HCT116 (cell line): ENCODE measurements around the gene SORCS2. TPM values are rescaled to one million over a fixed set of nuclear protein-coding genes. Genes with fewer than 3 reads are reported as not detected.

ENCODE experiments used
- ATAC-seq: fragments of 200-7000 bp; cut with Tn5 transposase; 2 replicates; pipeline ENCODE4 v1.9.1; 2020; ENCODE audit warnings: mild to moderate bottlenecking, moderate library complexity
- BruUV-seq: library from RNA; stranded (reverse); fragments of 400-500 nt; replicated peaks from 2 replicates; lab custom pipeline; 2021; lab: Mats Ljungman, UMichigan
- CTCF ChIA-PET: fragments of 300-600 bp; sonication (Branson Sonifier 250); formaldehyde crosslinking; loops from one replicate; lab custom pipeline; 2021; ENCODE audit warnings: antibody characterized with exemption; lab: Charles Lee
- POLR2A ChIA-PET: fragments of 300-600, 350-600 bp; sonication (Branson Sonifier 250); formaldehyde crosslinking; loops from one replicate; lab custom pipeline; 2021; ENCODE audit warnings: antibody characterized with exemption; lab: Charles Lee
- RAD21 ChIA-PET, 2 experiments: fragments of 300-600 bp; sonication (Branson Sonifier 250); formaldehyde crosslinking; loops; one replicate each; lab custom pipeline; 2023; ENCODE audit warnings: low total read pairs in 2 of 2; ENCODE audit not compliant: uncharacterized antibody in 2 of 2, unreplicated experiment in 2 of 2, low non-redundant PET in 1 of 2; lab: Charles Lee
- DNase-seq: peaks from one replicate; pipeline ENCODE4 v3.0.0-alpha.2; 2010; ENCODE audit warnings: low read depth, low spot score
- H2AFZ ChIP-seq: fragments of 200-600 bp; shearing (Covaris generic), sonication (generic); 2 replicates; pipeline ENCODE4 v1.6.1; 2017; ENCODE audit warnings: low read depth, mixed run types, mixed read lengths, antibody characterized with exemption, low read length; ENCODE audit not compliant: poor library complexity, severe bottlenecking
- H3K27ac ChIP-seq: 2 replicates; pipeline ENCODE4 v1.5.1; 2012; ENCODE audit warnings: low read depth, low read length
- H3K27me3 ChIP-seq: fragments of 200-600 bp; sonication (generic); 2 replicates; pipeline ENCODE4 v1.6.1; 2016; ENCODE audit warnings: mixed run types, low read length, mixed read lengths; ENCODE audit not compliant: insufficient read depth
- H3K36me3 ChIP-seq, 2 experiments: fragments of 200-500 bp in 1 of 2; fragments of 200-600 bp in 1 of 2; sonication (Bioruptor generic) in 1 of 2; sonication (generic) in 1 of 2; 2 replicates each; pipeline versions ENCODE4 v1.5.1 to v1.6.1; 2014 to 2016; ENCODE audit warnings: low read length in 2 of 2, inconsistent platforms in 1 of 2, mixed read lengths in 1 of 2, mixed run types in 1 of 2; ENCODE audit not compliant: insufficient read depth in 2 of 2, control insufficient read depth in 1 of 2
- H3K4me1 ChIP-seq, 2 experiments: fragments of 200-600 bp in 1 of 2; sonication (generic) in 1 of 2; 2 replicates each; pipeline versions ENCODE4 v1.5.1 to v1.6.1; 2012 to 2017; ENCODE audit warnings: low read length in 2 of 2, inconsistent platforms in 1 of 2, mild to moderate bottlenecking in 1 of 2, mixed read lengths in 1 of 2, mixed run types in 1 of 2, moderate library complexity in 1 of 2; ENCODE audit not compliant: insufficient read depth in 2 of 2, control insufficient read depth in 1 of 2
- H3K4me2 ChIP-seq: fragments of 200-600 bp; sonication (generic); 2 replicates; pipeline ENCODE4 v1.6.1; 2017; ENCODE audit warnings: mixed run types, low read length, mixed read lengths
- H3K4me3 ChIP-seq, 2 experiments: fragments of 200-600 bp in 1 of 2; sonication (generic) in 1 of 2; replicated peaks in 1 of 2; 2 replicates each; pipeline ENCODE4 v1.5.1; 2011 to 2016; ENCODE audit warnings: low read length in 2 of 2, control low read depth in 1 of 2, low read depth in 1 of 2, mild to moderate bottlenecking in 1 of 2, mixed read lengths in 1 of 2, mixed run types in 1 of 2
- H3K79me2 ChIP-seq: fragments of 200-600 bp; sonication (generic); 2 replicates; pipeline ENCODE4 v1.6.1; 2017; ENCODE audit warnings: mild to moderate bottlenecking, mixed run types, low read length, moderate library complexity, mixed read lengths; ENCODE audit not compliant: insufficient read depth
- H3K9ac ChIP-seq: fragments of 200-600 bp; sonication (generic); 2 replicates; pipeline ENCODE4 v1.6.1; 2016; ENCODE audit warnings: low read length, mixed read lengths
- H3K9me2 ChIP-seq: fragments of 200-600 bp; sonication (generic), shearing (Covaris generic); 2 replicates; pipeline ENCODE4 v1.6.1; 2017; ENCODE audit warnings: mixed run types, mild to moderate bottlenecking, moderate library complexity; ENCODE audit not compliant: insufficient read depth
- H3K9me3 ChIP-seq, 2 experiments: fragments of 200-500 bp in 1 of 2; fragments of 200-600 bp in 1 of 2; sonication (Bioruptor generic) in 1 of 2; sonication (generic) in 1 of 2; 2 replicates each; pipeline ENCODE4 v1.6.1; 2014 to 2017; ENCODE audit warnings: low read length in 2 of 2, mixed read lengths in 2 of 2, inconsistent platforms in 1 of 2, low read depth in 1 of 2, mild to moderate bottlenecking in 1 of 2, mixed run types in 1 of 2, moderate library complexity in 1 of 2; ENCODE audit not compliant: control insufficient read depth in 1 of 2, insufficient read depth in 1 of 2
- H4K20me1 ChIP-seq: fragments of 200-600 bp; sonication (generic), shearing (Covaris generic); 2 replicates; pipeline ENCODE4 v1.6.1; 2017; ENCODE audit warnings: mixed run types, mild to moderate bottlenecking, moderate library complexity; ENCODE audit not compliant: insufficient read depth
- CTCF ChIP-seq, 3 experiments: fragments of 200-600 bp in 1 of 3; sonication (generic) in 1 of 3; IDR thresholded peaks in 2 of 3; conservative IDR thresholded peaks in 1 of 3; 2 replicates each; pipeline ENCODE4 v1.5.1; 2012 to 2017; ENCODE audit warnings: low read depth in 2 of 3, low read length in 2 of 3, antibody characterized with exemption in 1 of 3, borderline replicate concordance in 1 of 3, control low read depth in 1 of 3, mild to moderate bottlenecking in 1 of 3, mixed read lengths in 1 of 3, mixed run types in 1 of 3, moderate library complexity in 1 of 3; ENCODE audit not compliant: insufficient read depth in 1 of 3
- JUND ChIP-seq: IDR thresholded peaks from 2 replicates; pipeline ENCODE4 v1.6.1; 2012
- POLR2A ChIP-seq: IDR thresholded peaks from 2 replicates; pipeline ENCODE4 v1.7.0; 2011; ENCODE audit warnings: borderline replicate concordance; ENCODE audit not compliant: insufficient read depth, insufficient read length; ENCODE audit errors: extremely low read depth
- POLR2AphosphoS5 ChIP-seq: IDR thresholded peaks from 2 replicates; pipeline ENCODE4 v1.6.1; 2011; ENCODE audit warnings: mild to moderate bottlenecking, low read depth, low read length, moderate library complexity
- RAD21 ChIP-seq: IDR thresholded peaks from 2 replicates; pipeline ENCODE4 v1.6.1; 2012; ENCODE audit warnings: low read depth, mild to moderate bottlenecking
- REST ChIP-seq: IDR thresholded peaks from 2 replicates; pipeline ENCODE4 v1.6.1; 2012; ENCODE audit warnings: low read depth
- SIN3A ChIP-seq: IDR thresholded peaks from 2 replicates; pipeline ENCODE4 v1.6.1; 2012; ENCODE audit warnings: low read depth
- SRF ChIP-seq: IDR thresholded peaks from 2 replicates; pipeline ENCODE4 v1.6.1; 2012; ENCODE audit warnings: low read depth
- TCF7L2 ChIP-seq: IDR thresholded peaks from 2 replicates; pipeline ENCODE4 v1.7.0; 2011; ENCODE audit warnings: borderline replicate concordance, inconsistent platforms; ENCODE audit not compliant: insufficient read depth, insufficient read length; ENCODE audit errors: extremely low read depth
- YY1 ChIP-seq: IDR thresholded peaks from 2 replicates; pipeline ENCODE4 v1.6.1; 2011; ENCODE audit warnings: low read length, low read depth, moderate library complexity, mild to moderate bottlenecking; ENCODE audit not compliant: insufficient replicate concordance; ENCODE audit errors: extremely low read depth
- ZBTB33 ChIP-seq: IDR thresholded peaks from 2 replicates; pipeline ENCODE4 v1.6.1; 2011; ENCODE audit warnings: mild to moderate bottlenecking, low read length, moderate library complexity; ENCODE audit not compliant: insufficient replicate concordance; ENCODE audit errors: extremely low read depth
- ZFX ChIP-seq: fragments of 450-650 bp; IDR thresholded peaks from 2 replicates; pipeline ENCODE4 v1.6.1; 2017
- ZNF274 ChIP-seq: fragments of 200-500 bp; sonication (Bioruptor generic); IDR thresholded peaks from 2 replicates; pipeline ENCODE4 v1.6.1; 2014; ENCODE audit warnings: mild to moderate bottlenecking, low read depth, low read length, inconsistent platforms
- intact Hi-C: fragments of 100-400 bp; cut with micrococcal nuclease; formaldehyde crosslinking; loops from 2 replicates; pipeline ENCODE4 v1.10.0; 2022
- total RNA-seq: library from RNA; stranded (reverse); gene quantifications from one replicate; pipeline ENCODE4 v1.2.1, GENCODE V29; 2021; ENCODE audit not compliant: unreplicated experiment
- TF ChIP-seq, protein P1 (sequence below): IDR thresholded peaks from 2 replicates; pipeline ENCODE4 v1.6.1; 2012
- TF ChIP-seq, protein P2 (sequence below): IDR thresholded peaks from 2 replicates; pipeline ENCODE4 v1.6.1; 2012

Gene SORCS2
- total RNA-seq, 1 experiment from 2014 or later: 0.37 TPM

- TF ChIP-seq REST (no peak), JUND (no peak), SIN3A (no peak)
- TF ChIP-seq, protein P1, sequence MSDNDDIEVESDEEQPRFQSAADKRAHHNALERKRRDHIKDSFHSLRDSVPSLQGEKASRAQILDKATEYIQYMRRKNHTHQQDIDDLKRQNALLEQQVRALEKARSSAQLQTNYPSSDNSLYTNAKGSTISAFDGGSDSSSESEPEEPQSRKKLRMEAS: no peak
Measured at GRCh38 chr4:7460566-7460965, 268.2 kb downstream of the SORCS2 start (continued).

DNA sequence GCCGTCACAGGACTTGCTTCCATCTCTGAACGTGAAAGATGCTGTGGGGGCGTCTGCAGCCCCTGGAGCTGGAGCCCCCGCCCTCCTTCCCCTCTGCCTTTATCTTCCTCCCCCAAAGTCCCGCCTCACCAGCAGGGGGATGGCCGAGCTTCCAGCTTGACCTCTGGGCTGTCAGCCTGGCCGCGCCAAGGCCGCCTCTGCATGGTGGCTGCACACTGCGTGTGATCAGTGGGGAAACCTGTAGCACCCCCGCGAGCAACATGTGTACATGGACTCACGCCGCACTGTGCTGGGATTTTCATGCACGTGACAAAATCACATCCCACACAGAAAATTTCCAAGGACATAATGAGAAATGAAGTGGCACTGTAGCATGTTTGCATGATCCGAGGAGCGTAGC, 268.9 kb downstream of the SORCS2 start:
- H3K4me2 ChIP-seq: no peak overlapping the region
- POLR2A ChIA-PET: no interaction called here
- RAD21 ChIA-PET: no interaction called here
- DNase-seq (no peak), ATAC-seq (no peak)
- no peak overlapping the region for H3K4me3 ChIP-seq
- no peak overlapping the region for H3K9ac ChIP-seq
- no peaks in the 10 kb centered on the region for H3K9me2 ChIP-seq
- no peak overlapping the region for H2AFZ ChIP-seq
- H3K4me1 ChIP-seq: peaks cover 0 to 6% of the 10 kb centered on the region in 2 experiments; a peak in 1 of 4 replicates
- no peaks in the 10 kb centered on the region for H4K20me1 ChIP-seq
- BruUV-seq: no TSS peak
- CTCF ChIA-PET: no interaction called here
- H3K27me3 ChIP-seq: no peaks in the 10 kb centered on the region
- no peaks in the 10 kb centered on the region for H3K79me2 ChIP-seq
- intact Hi-C loops: no loop called here
- no peak overlapping the region for H3K27ac ChIP-seq
- H3K9me3 ChIP-seq: no peaks in the 10 kb centered on the region
- H3K36me3 ChIP-seq: no peaks in the 10 kb centered on the region
- no peak for TF ChIP-seq TCF7L2
- no peak for TF ChIP-seq POLR2A
- no peak for TF ChIP-seq CTCF (IDR thresholded peaks at IDR 0.05 in 2 of 3, conservative IDR thresholded peaks at IDR 0.05 in 1 of 3; ENCODE audit: borderline replicate concordance in 1 of 3, insufficient read depth in 1 of 3, low read depth in 2 of 3, low read length in 2 of 3)
- no peak for TF ChIP-seq RAD21
- TF ChIP-seq ZBTB33: no peak
- TF ChIP-seq YY1: no peak
- no peak for TF ChIP-seq ZNF274
- no peak for TF ChIP-seq ZFX
- TF ChIP-seq, protein P2, sequence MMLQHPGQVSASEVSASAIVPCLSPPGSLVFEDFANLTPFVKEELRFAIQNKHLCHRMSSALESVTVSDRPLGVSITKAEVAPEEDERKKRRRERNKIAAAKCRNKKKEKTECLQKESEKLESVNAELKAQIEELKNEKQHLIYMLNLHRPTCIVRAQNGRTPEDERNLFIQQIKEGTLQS: no peak
- TF ChIP-seq POLR2AphosphoS5: no peak
- TF ChIP-seq SIN3A: no peak
- no peak for TF ChIP-seq SRF
